ENCODE data around the gene GABRB1.

DNA sequence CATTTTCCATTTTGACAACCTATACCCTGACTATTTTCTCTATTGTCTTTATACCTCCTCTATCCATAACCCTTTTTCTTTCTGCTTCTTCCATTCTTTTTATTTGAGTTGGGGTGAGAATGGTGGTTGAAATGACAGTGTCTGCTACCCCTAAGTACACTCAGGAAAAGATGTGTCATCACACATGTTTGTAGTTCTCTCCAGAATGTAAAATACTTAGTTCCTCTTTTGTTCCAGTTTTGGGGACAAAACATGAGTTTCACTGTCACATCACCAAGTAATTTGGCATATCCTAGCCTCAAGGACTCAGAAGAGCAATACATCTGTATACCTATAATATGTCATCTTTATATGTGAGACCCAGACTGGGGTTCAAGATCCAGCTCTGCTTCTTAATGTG is 341.8 kb downstream of the GABRB1 start:
- TF ChIP-seq, protein P1, sequence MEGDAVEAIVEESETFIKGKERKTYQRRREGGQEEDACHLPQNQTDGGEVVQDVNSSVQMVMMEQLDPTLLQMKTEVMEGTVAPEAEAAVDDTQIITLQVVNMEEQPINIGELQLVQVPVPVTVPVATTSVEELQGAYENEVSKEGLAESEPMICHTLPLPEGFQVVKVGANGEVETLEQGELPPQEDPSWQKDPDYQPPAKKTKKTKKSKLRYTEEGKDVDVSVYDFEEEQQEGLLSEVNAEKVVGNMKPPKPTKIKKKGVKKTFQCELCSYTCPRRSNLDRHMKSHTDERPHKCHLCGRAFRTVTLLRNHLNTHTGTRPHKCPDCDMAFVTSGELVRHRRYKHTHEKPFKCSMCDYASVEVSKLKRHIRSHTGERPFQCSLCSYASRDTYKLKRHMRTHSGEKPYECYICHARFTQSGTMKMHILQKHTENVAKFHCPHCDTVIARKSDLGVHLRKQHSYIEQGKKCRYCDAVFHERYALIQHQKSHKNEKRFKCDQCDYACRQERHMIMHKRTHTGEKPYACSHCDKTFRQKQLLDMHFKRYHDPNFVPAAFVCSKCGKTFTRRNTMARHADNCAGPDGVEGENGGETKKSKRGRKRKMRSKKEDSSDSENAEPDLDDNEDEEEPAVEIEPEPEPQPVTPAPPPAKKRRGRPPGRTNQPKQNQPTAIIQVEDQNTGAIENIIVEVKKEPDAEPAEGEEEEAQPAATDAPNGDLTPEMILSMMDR (IDR thresholded peaks at IDR 0.05 in 2 of 3, conservative IDR thresholded peaks at IDR 0.05 in 1 of 3; ENCODE audit: borderline replicate concordance in 1 of 3, insufficient read depth in 1 of 3, low read depth in 2 of 3, low read length in 2 of 3): no peak
- TF ChIP-seq RAD21 (IDR thresholded peaks at IDR 0.05; ENCODE audit: low read depth): no peak
- no peak for TF ChIP-seq POLR2A (IDR thresholded peaks at IDR 0.05; ENCODE audit: borderline replicate concordance, extremely low read depth, insufficient read depth, insufficient read length)
- TF ChIP-seq, protein P2, sequence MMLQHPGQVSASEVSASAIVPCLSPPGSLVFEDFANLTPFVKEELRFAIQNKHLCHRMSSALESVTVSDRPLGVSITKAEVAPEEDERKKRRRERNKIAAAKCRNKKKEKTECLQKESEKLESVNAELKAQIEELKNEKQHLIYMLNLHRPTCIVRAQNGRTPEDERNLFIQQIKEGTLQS (IDR thresholded peaks at IDR 0.05): no peak
- TF ChIP-seq SP1 (IDR thresholded peaks at IDR 0.05; ENCODE audit: low read depth): no peak
- TF ChIP-seq POLR2AphosphoS5 (IDR thresholded peaks at IDR 0.05; ENCODE audit: low read depth, low read length): no peak
- TF ChIP-seq JUND (IDR thresholded peaks at IDR 0.05): no peak

All from HCT116 (cell line).